GM12801 (cell line): ENCODE measurements around the gene C22orf23.

ENCODE experiments used
- TF ChIP-seq, protein P1 (sequence below): IDR thresholded peaks from one replicate; pipeline ENCODE4 v1.5.1; 2011; ENCODE audit warnings: control low read depth; ENCODE audit not compliant: insufficient read length; ENCODE audit errors: extremely low read depth

The C22orf23 gene

GRCh38 chr22:37985751-37986281 is 32.4 kb upstream of the C22orf23 start:
- TF ChIP-seq, protein P1, sequence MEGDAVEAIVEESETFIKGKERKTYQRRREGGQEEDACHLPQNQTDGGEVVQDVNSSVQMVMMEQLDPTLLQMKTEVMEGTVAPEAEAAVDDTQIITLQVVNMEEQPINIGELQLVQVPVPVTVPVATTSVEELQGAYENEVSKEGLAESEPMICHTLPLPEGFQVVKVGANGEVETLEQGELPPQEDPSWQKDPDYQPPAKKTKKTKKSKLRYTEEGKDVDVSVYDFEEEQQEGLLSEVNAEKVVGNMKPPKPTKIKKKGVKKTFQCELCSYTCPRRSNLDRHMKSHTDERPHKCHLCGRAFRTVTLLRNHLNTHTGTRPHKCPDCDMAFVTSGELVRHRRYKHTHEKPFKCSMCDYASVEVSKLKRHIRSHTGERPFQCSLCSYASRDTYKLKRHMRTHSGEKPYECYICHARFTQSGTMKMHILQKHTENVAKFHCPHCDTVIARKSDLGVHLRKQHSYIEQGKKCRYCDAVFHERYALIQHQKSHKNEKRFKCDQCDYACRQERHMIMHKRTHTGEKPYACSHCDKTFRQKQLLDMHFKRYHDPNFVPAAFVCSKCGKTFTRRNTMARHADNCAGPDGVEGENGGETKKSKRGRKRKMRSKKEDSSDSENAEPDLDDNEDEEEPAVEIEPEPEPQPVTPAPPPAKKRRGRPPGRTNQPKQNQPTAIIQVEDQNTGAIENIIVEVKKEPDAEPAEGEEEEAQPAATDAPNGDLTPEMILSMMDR: no peak

DNA sequence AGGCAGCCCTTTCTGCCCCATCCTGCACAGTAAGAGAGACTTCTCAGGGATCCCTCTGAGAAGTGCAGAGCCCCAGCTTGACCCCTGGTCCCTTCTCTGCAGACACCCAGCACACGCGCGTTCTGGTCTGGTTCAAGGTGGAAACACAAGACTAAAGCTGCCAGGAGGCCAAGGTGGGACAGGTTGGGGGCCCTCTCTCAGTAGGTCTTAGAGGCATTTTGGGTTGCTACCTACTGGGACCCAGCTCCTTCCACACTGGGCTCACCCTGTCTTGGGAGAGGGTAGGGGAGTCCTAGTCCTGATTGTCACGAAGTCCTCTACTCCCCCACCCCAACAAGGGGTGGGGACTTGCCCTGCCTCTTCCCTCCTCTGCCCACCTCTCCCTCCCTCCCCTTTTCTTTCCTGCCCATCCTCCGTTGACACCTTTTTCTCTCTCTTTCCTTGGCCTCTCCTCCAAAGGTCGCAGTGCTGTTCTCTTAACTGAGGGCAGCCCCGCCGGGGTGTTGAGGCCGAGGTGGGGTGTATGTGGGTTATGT is 31.7 kb upstream of the C22orf23 start:
- TF ChIP-seq, protein P1: no peak

GRCh38 chr22:37983860-37984791 is 30.7 kb upstream of the C22orf23 start, which contains the start of gene SOX10:
Gene SOX10 (minus strand): TSS chr22:37984555. CDS start chr22:37983784, 771 bp downstream.
- TF ChIP-seq, protein P1: no peak

GRCh38 chr22:37982938-37983859 is 29.8 kb upstream of the C22orf23 start:
- TF ChIP-seq, protein P1: no peak

DNA sequence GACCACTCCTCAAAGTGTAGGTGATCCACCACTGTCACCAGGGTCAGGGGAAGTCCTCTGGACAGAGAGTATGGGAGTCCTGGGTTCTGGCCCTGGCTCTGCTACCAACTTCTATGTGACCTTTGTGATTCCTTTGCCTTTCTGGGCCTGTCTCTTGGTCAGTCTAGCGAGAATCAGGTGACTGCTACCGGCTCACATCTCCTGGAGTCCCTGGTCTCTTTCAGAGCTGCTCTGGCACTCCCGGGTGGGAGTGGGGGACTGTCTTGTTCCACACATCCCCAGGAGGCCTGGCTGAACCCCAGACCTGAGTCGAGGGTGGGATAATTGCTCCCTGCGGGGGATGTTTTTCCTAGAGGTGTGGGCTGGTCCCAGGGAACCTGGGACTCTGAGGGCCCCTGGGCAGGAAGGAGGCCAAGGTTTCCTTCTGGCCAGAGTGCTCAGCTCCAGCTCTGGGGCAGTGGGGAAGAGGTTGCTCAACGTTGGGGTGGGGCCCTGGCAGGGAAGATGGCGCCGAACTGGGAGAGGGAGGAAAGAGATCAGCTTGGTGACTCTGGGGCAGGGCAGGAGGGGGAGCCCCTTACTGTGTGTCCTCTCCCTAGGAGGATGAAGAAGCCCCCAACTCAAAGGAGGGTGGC is 28.9 kb upstream of the C22orf23 start:
- TF ChIP-seq, protein P1: no peak

- TF ChIP-seq, protein P1: no peak
These were observed 28.0 kb upstream of the C22orf23 start for GRCh38 chr22:37981282-37982011.
